ENCODE measurements around the gene MTMR2.

MTMR2 gene

DNA sequence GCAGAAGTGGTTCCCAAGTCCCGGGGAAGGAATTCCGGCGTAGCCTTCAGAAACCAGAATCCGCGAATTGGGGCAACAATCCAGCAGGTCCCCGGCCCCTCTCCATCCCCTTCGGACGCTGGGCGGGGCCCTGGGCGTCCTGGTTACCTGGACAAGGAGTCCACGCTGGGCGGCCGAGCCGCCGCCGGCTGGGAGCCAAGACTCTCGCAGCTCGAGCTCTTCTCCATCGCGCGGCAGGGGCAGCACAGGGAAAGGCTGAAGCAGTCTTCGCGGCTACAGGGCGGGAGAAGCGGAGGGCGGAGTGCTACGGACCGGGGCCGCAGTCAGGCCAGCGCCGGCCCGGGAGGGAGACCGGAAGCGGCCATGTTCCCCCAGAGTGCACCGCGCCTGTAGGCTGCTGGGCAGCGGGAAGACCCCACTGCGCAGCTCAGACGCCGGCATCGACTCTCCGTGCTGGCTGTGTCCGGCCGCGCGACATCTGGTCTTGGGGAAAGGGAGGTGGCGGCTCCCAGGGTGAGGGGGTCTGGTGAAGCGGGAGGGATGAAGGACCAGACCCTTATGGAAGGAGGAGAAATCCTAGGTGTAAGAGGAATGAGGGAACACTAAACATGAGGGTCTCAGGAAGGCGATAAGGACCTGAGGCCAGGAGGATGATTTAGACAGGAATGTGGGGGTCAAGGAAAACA, at the start of gene MTMR2:
Gene MTMR2, minus strand, starts transcription at position 380 of the 686 bp plus-strand sequence. Its CDS starts 153 bp downstream, at position 227.
- TF ChIP-seq ELF4 (IDR thresholded peaks at IDR 0.05) (peak; percentile 56), LEF1 (IDR thresholded peaks at IDR 0.05; ENCODE audit: borderline replicate concordance) (no peak), L3MBTL2 (conservative IDR thresholded peaks at IDR 0.05) (peak; percentile 92)
- ChIA-PET POLR2A (interaction anchor here (0.6 to 2.0 kb wide), 8 partner anchors 11 to 326 kb away, joined by 3 to 7 read pairs (median 4); partner anchors contain the start of gene FAM76B), CTCF (no interaction called here)
- peak; percentile 83 for DNase-seq (ENCODE audit: extremely low spot score)

DNA sequence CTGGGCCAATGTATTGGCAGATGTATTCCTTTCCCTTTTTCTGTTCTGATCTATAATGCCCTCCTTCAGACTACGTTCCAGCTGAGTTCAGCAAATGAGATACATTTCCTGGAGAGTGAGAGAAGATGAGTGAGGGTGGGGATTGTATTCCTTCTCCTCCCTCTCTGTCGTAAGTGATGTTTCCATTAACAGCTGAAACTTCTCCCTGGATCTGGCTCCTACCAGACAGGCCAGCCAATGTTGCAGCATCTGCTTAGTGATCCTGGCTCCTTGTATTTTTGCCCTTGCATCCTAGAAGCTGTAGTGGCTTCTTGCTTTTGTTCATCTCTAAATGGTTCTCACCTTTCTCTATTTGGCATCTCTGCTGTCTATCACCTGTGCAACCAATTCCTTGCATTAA, 48.2 kb upstream of the MTMR2 start:
- ChIA-PET POLR2A (no interaction called here), CTCF (interaction anchor here (0.6 kb wide), 1 partner anchor 31 kb away, joined by 4 read pairs; no protein-coding TSS in a partner anchor)
- TF ChIP-seq FOXA1 (IDR thresholded peaks at IDR 0.05) (no peak), FOXM1 (IDR thresholded peaks at IDR 0.05; ENCODE audit: borderline replicate concordance) (no peak), TARDBP (IDR thresholded peaks at IDR 0.05) (no peak), L3MBTL2 (conservative IDR thresholded peaks at IDR 0.05) (no peak), LEF1 (IDR thresholded peaks at IDR 0.05; ENCODE audit: borderline replicate concordance) (no peak), BHLHE40 (IDR thresholded peaks at IDR 0.05; ENCODE audit: borderline replicate concordance) (no peak), FOXK2 (IDR thresholded peaks at IDR 0.05) (no peak), CTBP1 (IDR thresholded peaks at IDR 0.05; ENCODE audit: borderline replicate concordance) (no peak), SUZ12 (IDR thresholded peaks at IDR 0.05) (no peak), SP1 (IDR thresholded peaks at IDR 0.05) (no peak), ELF4 (IDR thresholded peaks at IDR 0.05) (no peak), ARNT (IDR thresholded peaks at IDR 0.05) (no peak), ZNF384 (IDR thresholded peaks at IDR 0.05) (no peak), NFRKB (IDR thresholded peaks at IDR 0.05) (no peak), HDGF (IDR thresholded peaks at IDR 0.05; ENCODE audit: borderline replicate concordance) (no peak)
- TF ChIP-seq, protein P1, sequence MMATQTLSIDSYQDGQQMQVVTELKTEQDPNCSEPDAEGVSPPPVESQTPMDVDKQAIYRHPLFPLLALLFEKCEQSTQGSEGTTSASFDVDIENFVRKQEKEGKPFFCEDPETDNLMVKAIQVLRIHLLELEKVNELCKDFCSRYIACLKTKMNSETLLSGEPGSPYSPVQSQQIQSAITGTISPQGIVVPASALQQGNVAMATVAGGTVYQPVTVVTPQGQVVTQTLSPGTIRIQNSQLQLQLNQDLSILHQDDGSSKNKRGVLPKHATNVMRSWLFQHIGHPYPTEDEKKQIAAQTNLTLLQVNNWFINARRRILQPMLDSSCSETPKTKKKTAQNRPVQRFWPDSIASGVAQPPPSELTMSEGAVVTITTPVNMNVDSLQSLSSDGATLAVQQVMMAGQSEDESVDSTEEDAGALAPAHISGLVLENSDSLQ (IDR thresholded peaks at IDR 0.05) = no peak
- DNase-seq (ENCODE audit: extremely low spot score) = no peak

DNA sequence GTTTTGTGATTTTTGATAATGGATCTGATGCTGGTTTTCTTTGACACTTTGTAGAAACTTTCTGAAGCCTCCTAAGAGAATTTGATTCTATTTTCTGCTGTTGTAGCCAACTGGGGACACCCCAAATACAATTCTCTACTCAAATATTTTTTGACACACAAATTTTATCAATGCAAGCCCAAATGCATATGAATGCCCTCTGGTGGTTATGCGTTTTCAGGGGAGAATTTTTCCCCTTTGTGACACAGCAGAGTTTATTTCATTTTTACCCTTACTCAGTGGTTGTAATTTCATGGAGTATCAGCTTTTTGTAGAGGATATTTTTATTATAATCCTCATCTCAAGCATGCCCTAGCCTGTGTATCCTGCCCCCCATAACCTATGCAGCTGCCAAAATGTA, 44.7 kb upstream of the MTMR2 start:
- TF ChIP-seq LEF1 (IDR thresholded peaks at IDR 0.05; ENCODE audit: borderline replicate concordance) (no peak), SUZ12 (IDR thresholded peaks at IDR 0.05) (no peak), FOXK2 (IDR thresholded peaks at IDR 0.05) (no peak), ELF4 (IDR thresholded peaks at IDR 0.05) (no peak), ZNF384 (IDR thresholded peaks at IDR 0.05) (no peak), BHLHE40 (IDR thresholded peaks at IDR 0.05; ENCODE audit: borderline replicate concordance) (no peak), TARDBP (IDR thresholded peaks at IDR 0.05) (no peak), HDGF (IDR thresholded peaks at IDR 0.05; ENCODE audit: borderline replicate concordance) (no peak), ARNT (IDR thresholded peaks at IDR 0.05) (no peak), L3MBTL2 (conservative IDR thresholded peaks at IDR 0.05) (no peak), NFRKB (IDR thresholded peaks at IDR 0.05) (no peak), FOXA1 (IDR thresholded peaks at IDR 0.05) (no peak), CTBP1 (IDR thresholded peaks at IDR 0.05; ENCODE audit: borderline replicate concordance) (no peak), FOXM1 (IDR thresholded peaks at IDR 0.05; ENCODE audit: borderline replicate concordance) (no peak), SP1 (IDR thresholded peaks at IDR 0.05) (no peak)
- TF ChIP-seq, protein P1 (IDR thresholded peaks at IDR 0.05) = no peak
- no peak for DNase-seq (ENCODE audit: extremely low spot score)
- POLR2A ChIA-PET = no interaction called here
- CTCF ChIA-PET = no interaction called here

DNA sequence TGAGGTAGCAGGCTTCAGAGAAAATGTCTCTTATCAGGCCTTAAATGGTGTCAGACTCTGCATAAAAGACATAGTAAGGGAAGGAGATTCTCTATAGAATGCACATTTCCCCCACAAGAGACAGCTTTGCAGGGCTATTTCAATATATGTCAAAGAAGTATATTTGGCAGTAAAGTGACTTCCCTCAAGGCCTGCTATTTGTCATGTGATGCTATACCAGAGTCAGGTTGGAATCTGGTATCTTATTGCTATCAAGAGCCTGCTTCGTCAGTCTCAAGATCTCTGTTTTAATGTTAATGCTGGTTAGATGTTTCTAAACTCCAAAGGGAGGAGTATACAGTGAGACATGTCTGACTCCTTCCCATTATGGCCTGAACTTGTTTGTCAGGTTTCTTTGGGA, 40.4 kb upstream of the MTMR2 start:
- ChIA-PET CTCF (no interaction called here), POLR2A (no interaction called here)
- DNase-seq (ENCODE audit: extremely low spot score) = no peak
- no peak for TF ChIP-seq BHLHE40 (IDR thresholded peaks at IDR 0.05; ENCODE audit: borderline replicate concordance)
- TF ChIP-seq SP1 (IDR thresholded peaks at IDR 0.05) = no peak
- no peak for TF ChIP-seq TARDBP (IDR thresholded peaks at IDR 0.05)
- TF ChIP-seq, protein P1 (IDR thresholded peaks at IDR 0.05) = no peak

DNA sequence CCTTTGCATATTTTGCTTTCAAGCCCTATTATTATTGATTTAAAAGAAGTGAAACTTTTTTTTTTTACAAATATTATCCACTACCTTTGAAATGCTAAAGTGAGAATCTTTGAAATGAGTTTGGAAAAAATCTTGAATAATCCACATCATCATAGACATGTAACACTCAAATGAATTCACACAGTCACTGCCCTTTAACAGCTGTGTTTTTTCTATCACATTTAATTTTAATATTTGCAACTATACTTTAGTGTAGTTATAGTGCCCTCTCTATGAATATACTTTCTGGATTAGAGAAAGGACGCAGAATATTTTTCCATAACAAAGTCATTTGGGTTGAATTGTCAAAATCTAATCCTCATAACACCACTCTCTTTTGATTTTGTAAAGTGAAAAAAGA, 37.9 kb upstream of the MTMR2 start:
- DNase-seq (ENCODE audit: extremely low spot score) = no peak
- ChIA-PET POLR2A (no interaction called here), CTCF (no interaction called here)
- TF ChIP-seq FOXK2 (IDR thresholded peaks at IDR 0.05) (no peak), CTBP1 (IDR thresholded peaks at IDR 0.05; ENCODE audit: borderline replicate concordance) (no peak), BHLHE40 (IDR thresholded peaks at IDR 0.05; ENCODE audit: borderline replicate concordance) (no peak), SP1 (IDR thresholded peaks at IDR 0.05) (no peak), ZNF384 (IDR thresholded peaks at IDR 0.05) (no peak), ARNT (IDR thresholded peaks at IDR 0.05) (no peak), L3MBTL2 (conservative IDR thresholded peaks at IDR 0.05) (no peak), HDGF (IDR thresholded peaks at IDR 0.05; ENCODE audit: borderline replicate concordance) (no peak), ELF4 (IDR thresholded peaks at IDR 0.05) (no peak)

DNA sequence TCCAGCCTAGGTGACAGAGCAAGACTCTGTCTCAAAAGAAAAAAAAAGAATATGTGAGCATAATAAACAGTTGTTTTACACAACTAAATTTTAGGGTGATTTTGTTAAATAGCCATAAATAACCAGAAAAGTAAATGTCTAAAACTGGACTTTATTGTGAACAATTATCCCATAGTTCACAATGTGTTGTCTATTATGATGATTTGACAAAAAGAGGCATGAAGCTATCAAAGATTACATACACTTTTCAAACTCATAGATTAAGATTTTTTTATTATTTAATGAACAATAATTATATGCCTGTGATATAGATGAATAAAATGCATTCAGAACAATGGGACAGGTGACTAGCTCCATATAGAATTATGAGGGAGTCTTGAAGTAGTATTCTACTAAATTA, 27.0 kb upstream of the MTMR2 start:
- POLR2A ChIA-PET = no interaction called here
- CTCF ChIA-PET = no interaction called here
- TF ChIP-seq SUZ12 (IDR thresholded peaks at IDR 0.05) (no peak), BHLHE40 (IDR thresholded peaks at IDR 0.05; ENCODE audit: borderline replicate concordance) (no peak), FOXA1 (IDR thresholded peaks at IDR 0.05) (no peak), LEF1 (IDR thresholded peaks at IDR 0.05; ENCODE audit: borderline replicate concordance) (no peak), TARDBP (IDR thresholded peaks at IDR 0.05) (no peak), FOXM1 (IDR thresholded peaks at IDR 0.05; ENCODE audit: borderline replicate concordance) (no peak), ZNF384 (IDR thresholded peaks at IDR 0.05) (no peak), FOXK2 (IDR thresholded peaks at IDR 0.05) (no peak), NFRKB (IDR thresholded peaks at IDR 0.05) (no peak), SP1 (IDR thresholded peaks at IDR 0.05) (no peak), HDGF (IDR thresholded peaks at IDR 0.05; ENCODE audit: borderline replicate concordance) (no peak), L3MBTL2 (conservative IDR thresholded peaks at IDR 0.05) (no peak), CTBP1 (IDR thresholded peaks at IDR 0.05; ENCODE audit: borderline replicate concordance) (no peak), ARNT (IDR thresholded peaks at IDR 0.05) (no peak)
- TF ChIP-seq, protein P1 (IDR thresholded peaks at IDR 0.05) = no peak
- DNase-seq (ENCODE audit: extremely low spot score) = no peak
